Measurements from ENCODE around the gene STXBP3.

Gene STXBP3

GRCh38 chr1:108845991-108846390 lies 99.5 kb downstream of the STXBP3 start:
- no peak for FAIRE-seq

GRCh38 chr1:108847494-108847893 lies 101.0 kb downstream of the STXBP3 start:
- no peak for FAIRE-seq

GRCh38 chr1:108848806-108849205 lies 102.3 kb downstream of the STXBP3 start:
- no peak for FAIRE-seq

- FAIRE-seq, result no peak
Measured at GRCh38 chr1:108850929-108851328, 104.5 kb downstream of the STXBP3 start.

GRCh38 chr1:108851567-108851966 lies 105.1 kb downstream of the STXBP3 start:
- FAIRE-seq, result no peak

- no peak for FAIRE-seq
Measured at GRCh38 chr1:108852221-108852975, 105.9 kb downstream of the STXBP3 start.

GRCh38 chr1:108854221-108855019 lies 107.9 kb downstream of the STXBP3 start:
- FAIRE-seq, result no peak

- FAIRE-seq, result no peak
Measured at GRCh38 chr1:108856994-108857393, 110.5 kb downstream of the STXBP3 start, which contains the start of gene AKNAD1. AKNAD1 (minus strand) TSS chr1:108857094; CDS start chr1:108852664, 4,430 bp downstream.

- FAIRE-seq, result no peak
Measured at GRCh38 chr1:108858230-108858950, 111.9 kb downstream of the STXBP3 start.

Measured in TTC549 (cell line).